ENCODE measurements around the gene SMC6.
A peak's percentile ranks its signal among the peaks of the same experiment; 100 is the strongest.

SMC6 gene

DNA sequence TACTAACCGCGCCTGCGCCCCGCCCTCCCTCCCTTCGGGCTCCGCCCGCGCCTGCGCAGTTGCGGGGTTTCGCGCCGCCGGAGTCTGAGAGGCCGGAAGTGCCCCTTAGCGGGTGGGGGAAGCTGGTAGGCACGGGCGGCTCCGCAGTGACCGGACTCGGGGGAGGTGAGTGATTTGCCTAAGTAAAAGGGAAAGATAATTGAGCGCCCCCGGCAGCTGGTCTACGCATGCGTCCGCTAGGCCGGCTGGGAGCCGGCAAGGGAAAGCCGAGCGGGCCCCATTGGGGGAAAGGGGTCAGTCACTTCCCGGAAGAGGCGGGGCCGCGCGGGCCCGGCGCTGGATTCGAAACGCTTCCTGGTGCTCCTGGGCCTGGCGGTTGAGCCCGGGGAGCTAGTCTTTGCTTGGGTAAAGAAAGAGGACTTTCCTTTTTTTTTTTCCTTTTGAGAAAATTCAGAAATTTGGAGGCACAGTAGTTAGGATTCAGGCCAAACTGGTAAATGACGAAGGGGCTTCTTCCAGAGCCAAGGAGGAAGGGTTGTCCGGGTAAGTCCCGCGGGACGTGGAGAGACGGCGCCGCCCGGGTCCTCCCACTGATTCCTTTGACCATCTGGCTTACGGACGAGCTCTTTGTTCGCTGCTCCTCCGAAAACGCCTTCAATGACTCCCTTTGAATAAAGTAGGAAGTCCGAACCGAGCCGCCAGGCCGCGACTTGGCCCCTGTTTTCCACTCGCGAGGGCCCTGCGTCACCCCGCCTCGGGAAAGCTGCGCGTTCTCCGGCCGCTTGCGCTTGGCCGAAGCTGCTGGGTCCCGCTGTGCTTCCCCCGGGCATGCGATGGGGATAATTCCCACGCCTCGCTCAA, at the start of gene SMC6, which contains the start of gene GEN1:
TSS of gene SMC6 (minus strand) at position 8 of the 861 bp plus-strand sequence. CDS start 7,864 bp downstream, outside the sequence.
TSS of gene GEN1 (plus strand) at position 336 of the 861 bp plus-strand sequence. CDS start 5,806 bp downstream, outside the sequence.
- peak; percentile 94 for DNase-seq

DNA sequence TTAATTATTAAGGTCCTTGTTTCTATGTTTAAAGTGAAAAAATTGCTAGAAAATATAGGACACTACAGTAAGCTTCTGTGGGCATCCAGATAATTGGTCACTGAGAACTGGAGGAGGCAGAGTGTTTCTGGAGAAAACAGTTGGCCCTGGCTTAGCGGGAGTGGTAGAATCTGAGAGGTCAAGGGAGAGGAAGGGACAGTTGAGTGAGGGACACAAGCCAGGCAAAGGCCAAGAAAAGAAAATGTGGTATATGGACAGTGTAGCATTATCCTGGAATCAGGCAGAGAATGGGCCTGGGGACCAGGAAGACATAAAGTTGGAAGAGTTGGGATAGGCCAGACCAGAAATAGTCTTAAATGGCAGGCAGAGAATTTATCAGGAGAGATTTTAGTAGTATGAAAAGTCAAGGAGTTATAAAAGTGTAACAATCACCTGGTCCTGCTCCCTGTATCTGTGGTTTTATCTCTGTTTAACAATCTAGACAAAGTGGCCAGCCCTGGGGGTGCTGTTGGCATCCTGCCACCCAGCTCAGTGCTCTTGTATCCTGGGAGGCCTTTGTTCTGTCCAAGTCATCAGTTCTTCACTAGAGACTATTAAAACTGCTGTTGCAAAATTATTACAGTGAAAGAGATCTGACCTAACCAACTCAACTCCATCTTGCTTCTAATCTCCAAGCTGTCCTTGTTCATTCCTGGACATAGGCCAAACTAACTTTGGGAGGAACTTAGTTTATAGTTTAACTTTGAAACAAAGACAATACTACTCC, 47.3 kb upstream of the SMC6 start:
- no peak for DNase-seq

GRCh38 chr2:17800219-17800618, 46.6 kb upstream of the SMC6 start:
- DNase-seq = peak; percentile 83

DNA sequence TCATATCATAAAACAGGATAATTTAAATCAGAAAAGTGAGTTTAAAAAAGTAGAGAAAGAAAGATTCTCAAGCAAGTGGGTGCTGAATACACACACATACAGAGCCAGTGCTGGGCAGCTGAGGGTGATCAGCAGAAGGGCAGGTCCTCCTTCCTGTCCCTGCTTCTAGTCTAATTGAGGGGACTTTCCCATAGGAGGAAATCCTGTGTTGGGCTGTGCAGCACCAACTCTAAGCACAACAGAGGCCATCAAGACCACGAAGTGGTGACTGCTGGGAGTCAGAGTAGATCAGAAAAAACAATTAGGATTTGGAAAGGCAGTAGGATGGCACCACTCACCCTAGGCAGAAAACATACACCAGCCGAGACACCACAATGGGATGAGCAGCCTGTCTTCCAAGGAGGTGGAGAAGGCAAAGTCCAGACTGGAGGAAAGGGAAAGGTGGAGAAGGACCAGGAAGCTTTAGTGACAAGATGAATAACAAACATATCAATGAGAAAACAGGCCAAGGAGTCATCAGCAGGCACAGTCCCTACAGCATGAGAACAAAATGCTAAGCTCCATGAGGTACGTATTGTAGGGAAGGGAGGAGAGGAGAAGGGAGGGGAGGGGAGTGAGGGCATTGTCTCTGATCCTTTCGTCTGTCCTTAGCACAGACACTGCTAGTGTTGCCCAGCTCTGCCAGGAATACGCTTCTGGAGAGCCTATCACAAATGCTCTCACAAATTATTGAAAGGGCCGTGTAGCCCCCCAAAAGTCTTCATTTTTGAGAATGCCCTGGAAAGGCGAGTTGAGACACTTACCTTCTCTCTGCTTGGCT, 45.9 kb upstream of the SMC6 start:
- DNase-seq = peak; percentile 35

DNA sequence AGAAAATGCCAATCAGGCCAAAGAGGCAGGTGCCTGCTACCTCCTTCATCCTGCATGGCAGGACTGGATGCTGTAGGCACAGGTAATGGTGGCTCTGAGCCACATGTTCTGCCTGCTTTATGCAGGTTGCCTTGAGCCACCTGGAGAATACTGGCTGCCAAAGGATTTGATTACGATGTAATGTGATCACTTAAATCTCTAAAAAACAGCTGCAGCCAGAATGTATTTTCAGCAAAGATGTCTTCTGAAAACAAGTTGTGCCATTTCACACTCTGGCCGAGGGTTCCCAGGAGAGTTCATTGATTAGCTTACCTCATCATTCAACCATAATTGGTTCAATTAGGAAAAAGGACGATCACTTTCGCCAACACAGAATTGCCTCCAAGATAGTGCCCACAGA, 44.7 kb upstream of the SMC6 start:
- no peak for DNase-seq

GRCh38 chr2:17795309-17795708, 41.7 kb upstream of the SMC6 start:
- no peak for DNase-seq

DNA sequence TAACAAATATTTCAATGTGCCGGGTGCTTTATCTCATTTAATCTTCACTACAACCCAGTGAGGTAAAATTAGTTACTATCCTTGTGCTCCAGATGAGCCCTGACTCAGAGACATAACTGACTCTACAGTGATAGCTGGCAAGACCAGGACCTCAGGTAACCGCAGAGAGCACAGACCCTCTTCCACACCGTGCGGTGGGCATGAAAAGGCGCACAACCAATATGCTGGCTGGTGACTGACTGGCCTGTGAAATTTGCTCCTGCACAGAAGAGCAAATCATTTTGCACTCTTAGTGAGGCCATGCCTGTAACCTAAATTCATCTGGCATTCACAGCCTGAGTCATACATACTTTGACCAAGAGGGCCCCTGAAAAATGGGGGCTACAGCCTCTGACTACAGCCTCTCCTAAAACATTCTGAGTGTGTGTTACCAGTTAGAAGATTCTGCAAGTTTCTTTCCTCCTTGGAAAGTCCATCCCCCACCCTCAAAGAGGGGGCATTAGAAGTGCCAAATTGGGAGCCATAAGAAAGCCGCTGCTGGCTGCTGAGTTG, 40.3 kb upstream of the SMC6 start:
- DNase-seq = no peak

DNA sequence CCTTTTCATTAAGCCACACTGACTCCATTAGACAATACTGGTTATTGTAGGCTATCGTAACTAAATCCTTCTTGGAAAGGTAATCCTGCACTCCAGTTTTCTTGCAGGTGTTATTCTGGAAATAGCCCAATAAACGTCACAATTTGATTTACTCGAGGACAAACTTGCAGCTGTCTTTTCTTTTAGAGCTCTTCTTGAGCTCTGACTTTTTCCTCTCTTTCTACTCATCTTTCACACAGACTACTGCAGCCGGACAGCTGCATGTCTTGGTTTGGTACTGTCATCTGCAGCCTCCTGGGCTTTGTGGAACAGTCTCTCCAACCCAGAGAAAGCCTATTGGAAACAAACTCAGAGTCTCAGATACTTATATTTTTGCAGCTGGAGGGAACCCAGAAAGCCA, 39.7 kb upstream of the SMC6 start:
- DNase-seq = peak; percentile 54

DNA sequence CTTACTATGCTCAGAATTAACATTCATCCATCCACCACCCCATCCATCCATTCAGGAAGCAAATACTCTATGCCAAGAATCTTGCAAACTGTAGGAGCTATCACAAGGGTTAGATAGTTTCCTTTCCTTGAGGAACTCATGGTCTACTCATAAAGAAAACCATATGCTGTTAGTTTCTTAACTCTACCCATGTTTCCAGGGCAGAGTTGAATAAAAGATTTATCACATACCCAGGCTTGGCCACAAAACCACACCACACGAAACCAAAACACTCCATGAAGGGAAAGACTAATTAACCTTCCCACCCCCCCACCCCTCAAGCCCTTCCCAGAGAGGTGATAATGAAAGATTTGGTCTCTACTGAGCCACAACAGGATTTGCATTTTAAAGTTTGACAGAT, 38.9 kb upstream of the SMC6 start:
- no peak for DNase-seq

DNA sequence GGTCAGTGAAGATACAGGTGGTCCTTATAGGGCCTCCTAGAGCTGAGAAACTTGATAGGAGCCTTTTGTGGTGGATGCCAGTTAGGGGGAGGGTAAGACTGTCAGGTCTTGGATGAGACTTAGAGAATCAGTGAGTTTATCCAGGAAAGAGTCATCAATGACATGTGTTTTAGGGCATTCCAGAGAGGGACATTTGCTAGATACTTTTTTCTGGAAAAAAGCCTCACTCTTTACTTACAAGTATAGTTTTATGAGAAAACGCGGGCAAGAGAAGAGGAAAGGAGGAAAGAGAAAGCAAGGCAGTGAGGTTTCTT, 38.2 kb upstream of the SMC6 start:
- DNase-seq = peak; percentile 43

GRCh38 chr2:17791121-17791816, 37.7 kb upstream of the SMC6 start:
- peak; percentile 51 for DNase-seq

- DNase-seq = no peak
These were observed 36.9 kb upstream of the SMC6 start for GRCh38 chr2:17790536-17790935.

DNA sequence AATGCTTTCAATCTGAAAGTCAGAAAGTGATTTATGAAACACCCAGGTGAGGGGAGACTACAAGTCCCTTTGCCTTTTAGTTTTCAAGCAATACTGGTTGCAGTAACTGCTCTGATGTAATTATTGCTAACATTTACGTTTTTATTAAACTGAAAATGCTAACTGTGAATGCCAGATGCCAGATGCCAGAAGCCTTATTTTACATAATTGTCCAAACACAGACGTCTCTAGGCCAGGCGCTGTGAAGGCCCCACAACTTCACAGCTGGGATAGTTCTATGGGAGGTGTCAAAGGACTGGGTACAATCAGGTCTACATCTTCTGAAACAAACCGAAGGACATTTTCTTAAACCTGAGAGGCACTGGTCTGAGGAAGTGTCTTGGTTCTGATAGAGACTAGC, 35.2 kb upstream of the SMC6 start:
- no peak for DNase-seq

DNA sequence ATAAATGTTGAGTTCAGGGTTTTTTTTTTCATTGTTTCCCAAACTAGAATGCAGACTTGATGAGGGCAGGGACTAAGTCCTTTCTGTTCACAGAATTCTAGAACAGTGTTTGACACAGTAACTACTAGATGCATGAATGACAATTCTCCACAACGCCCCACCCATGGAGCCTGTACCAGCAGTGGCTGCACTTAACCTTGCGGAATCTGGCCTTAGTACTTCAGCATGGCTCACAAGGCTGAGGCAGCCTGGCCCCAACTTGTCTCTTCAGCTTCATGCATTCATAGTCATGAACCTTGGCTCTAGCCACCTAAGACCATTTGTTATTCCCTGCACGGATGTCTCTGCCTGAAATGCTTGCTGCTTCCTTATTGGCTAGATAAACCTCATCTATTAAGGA, 33.1 kb upstream of the SMC6 start:
- no peak for DNase-seq

- no peak for DNase-seq
These were observed 27.9 kb upstream of the SMC6 start for GRCh38 chr2:17781482-17781881.

DNA sequence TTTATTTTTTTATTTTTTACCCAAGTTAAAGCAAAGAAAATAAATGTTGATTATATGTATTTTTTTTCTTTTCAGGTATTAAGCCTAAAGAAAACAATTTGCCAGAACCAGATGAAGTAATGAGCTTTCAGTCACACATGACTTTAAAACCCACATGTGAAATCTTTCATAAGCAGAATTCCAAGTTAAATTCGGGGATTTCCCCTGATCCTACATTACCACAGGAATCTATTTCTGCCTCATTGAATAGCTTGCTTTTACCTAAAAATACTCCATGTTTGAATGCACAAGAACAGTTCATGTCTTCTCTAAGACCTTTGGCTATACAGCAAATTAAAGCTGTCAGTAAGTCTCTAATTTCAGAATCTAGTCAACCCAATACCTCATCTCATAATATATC, 26.9 kb upstream of the SMC6 start:
- no peak for DNase-seq

- DNase-seq = no peak
These were observed 18.9 kb upstream of the SMC6 start for GRCh38 chr2:17772532-17772931.

DNA sequence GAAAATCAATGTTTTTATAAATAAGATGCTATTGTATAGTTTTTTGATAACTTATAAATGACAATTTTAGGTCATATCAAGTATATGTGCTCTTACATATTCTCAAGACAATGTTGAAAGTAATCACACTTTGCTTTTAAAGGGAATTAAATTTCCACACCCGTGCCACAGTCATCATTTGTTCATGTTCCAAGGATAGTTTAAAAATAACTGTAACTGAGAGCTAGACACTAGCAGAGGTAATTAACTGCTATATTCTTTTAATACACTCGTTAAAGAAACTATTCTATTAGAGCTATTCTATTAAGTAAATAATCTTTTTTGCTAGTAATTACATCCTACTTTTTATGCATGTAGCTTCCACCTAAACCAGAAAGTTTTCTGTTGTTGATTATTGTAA, 18.3 kb upstream of the SMC6 start:
- no peak for DNase-seq

- no peak for DNase-seq
These were observed 15.3 kb upstream of the SMC6 start for GRCh38 chr2:17768894-17769293.

- DNase-seq = no peak
These were observed 11.8 kb upstream of the SMC6 start for GRCh38 chr2:17765398-17765797.

GRCh38 chr2:17763641-17764333, 10.2 kb upstream of the SMC6 start:
- DNase-seq = no peak

DNA sequence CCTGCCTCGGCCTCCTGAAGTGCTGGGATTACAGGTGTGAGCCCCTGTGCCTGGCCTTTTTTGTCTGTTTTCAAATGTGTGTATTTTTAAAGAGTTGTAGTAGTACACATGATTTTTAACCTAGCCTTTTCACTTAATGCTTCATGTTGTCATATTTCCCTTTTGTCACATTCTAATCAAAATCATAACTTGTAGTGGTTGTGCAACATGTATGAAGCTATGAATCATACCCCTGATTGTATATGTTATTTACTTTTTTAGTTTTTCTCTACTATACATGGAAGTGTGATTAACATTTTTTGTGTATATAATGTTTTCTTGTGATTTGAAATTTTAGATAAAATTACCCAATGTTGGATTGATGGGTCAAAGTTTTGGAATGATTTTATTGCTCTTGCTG, 8.8 kb upstream of the SMC6 start:
- DNase-seq = no peak
